HFF-Myc (cell line): ENCODE measurements around the gene ZNF133.
"Not testable (repeated sequence)": the region's sequence is repeated elsewhere in the genome, so short reads cannot be mapped to it uniquely, and the experiment has no call there.

Source experiments
- DNase-seq: peaks from one replicate; pipeline ENCODE4 v3.0.0-alpha.2; 2011; ENCODE audit warnings: low read depth; ENCODE audit errors: extremely low read depth
- H3K4me3 ChIP-seq: replicated peaks from 2 replicates; pipeline ENCODE4 v1.5.1; 2011; ENCODE audit warnings: low read depth, mild to moderate bottlenecking, control low read depth, low read length
- TF ChIP-seq, protein P1 (sequence below): IDR thresholded peaks from 2 replicates; pipeline ENCODE4 v1.5.1; 2012; ENCODE audit warnings: mild to moderate bottlenecking, low read depth, low read length, control low read depth; ENCODE audit errors: missing control alignments

Gene ZNF133

DNA sequence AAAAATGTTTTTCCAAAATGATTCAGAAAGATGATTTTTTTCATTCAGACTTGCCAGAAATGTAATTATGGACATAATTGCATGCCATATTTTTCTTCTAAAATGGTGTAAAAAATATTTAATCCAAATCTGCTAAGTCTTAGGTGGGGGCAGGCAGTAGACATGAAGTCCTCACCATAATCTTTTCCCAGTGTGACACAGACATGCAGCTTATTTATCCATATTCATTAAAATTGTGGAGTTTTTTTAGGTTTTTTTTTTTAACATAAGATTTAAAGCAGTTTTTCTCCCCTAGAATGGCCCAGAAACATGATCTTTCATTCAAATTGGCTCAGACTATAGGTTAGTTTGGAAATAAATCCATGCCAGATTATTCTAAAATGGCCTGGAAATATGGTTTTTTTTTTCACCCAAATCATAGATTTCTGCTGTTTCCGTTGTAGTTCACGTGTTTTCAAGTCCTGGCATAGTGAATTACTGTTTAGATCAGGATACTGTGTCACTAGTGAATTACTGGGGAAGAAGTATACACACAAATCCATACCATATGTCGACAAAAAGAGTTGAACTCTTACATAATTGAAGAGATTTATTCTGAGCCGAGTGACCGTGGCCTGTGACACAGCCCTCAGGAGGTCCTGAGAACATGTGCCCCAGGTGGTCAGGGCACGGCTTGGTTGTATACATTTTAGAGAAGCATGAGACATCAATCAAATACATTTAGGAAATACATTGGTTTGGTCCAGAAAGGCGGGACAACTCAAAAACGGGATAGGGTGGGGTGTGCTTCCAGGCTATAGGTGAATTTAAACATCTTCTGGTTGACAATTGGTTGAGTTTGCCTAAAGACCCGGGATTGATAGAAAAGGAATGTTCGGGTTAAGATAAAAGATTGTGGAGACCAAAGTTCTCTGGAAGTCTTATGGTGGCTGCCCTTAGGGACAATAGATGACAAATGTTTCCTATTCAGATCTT is 33.9 kb downstream of the ZNF133 start:
- TF ChIP-seq, protein P1, sequence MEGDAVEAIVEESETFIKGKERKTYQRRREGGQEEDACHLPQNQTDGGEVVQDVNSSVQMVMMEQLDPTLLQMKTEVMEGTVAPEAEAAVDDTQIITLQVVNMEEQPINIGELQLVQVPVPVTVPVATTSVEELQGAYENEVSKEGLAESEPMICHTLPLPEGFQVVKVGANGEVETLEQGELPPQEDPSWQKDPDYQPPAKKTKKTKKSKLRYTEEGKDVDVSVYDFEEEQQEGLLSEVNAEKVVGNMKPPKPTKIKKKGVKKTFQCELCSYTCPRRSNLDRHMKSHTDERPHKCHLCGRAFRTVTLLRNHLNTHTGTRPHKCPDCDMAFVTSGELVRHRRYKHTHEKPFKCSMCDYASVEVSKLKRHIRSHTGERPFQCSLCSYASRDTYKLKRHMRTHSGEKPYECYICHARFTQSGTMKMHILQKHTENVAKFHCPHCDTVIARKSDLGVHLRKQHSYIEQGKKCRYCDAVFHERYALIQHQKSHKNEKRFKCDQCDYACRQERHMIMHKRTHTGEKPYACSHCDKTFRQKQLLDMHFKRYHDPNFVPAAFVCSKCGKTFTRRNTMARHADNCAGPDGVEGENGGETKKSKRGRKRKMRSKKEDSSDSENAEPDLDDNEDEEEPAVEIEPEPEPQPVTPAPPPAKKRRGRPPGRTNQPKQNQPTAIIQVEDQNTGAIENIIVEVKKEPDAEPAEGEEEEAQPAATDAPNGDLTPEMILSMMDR = no peak
- no peak for DNase-seq

DNA sequence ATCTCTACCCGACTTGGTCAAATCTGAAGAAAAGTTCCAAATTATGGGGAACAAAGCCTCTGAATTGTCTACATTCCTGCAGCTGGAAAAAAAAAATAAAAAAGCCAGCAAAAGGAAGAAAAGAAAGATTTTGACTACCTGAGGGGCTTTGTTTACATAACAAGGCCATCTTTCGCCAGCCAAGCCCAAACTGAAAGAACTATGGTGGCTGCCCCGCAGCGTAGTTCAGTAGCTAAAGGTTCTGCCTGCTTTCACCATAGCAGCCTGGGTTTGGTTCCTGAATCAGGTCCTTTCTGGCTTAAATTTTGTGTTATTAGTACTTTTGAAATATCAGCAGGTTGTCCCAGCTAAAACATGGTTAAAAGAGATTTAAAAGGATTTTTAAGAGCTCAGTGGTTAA is 35.4 kb downstream of the ZNF133 start:
- TF ChIP-seq, protein P1 = no peak
- no peak for DNase-seq
- H3K4me3 ChIP-seq = no peak overlapping the region

More for the DNA sequence above, 33.9 kb downstream of the ZNF133 start:
- H3K4me3 ChIP-seq = no peak overlapping the region

DNA sequence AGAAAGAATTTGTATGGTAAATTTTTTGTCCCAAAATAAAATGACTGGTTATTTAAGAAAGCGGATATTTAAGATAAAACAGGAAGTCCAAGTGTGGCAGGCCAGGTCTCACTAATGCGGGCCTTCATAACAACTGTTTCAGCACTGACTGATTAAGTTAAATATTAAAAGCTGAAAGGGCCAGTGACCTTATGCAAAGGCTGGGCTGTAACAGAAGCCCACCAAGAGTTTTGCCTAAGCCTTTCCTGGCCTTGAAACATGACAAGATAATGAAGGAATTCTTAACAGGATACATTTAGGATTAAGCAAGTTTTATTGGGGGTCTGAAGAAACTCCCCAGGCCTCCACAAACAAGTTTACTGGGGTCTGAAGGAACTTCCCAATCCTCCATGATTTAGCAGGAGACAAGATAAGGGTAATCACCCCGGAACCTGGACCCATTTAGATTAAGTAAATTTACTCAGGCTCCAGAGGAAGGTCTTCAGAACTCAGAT is 36.3 kb downstream of the ZNF133 start:
- no peak for DNase-seq

DNA sequence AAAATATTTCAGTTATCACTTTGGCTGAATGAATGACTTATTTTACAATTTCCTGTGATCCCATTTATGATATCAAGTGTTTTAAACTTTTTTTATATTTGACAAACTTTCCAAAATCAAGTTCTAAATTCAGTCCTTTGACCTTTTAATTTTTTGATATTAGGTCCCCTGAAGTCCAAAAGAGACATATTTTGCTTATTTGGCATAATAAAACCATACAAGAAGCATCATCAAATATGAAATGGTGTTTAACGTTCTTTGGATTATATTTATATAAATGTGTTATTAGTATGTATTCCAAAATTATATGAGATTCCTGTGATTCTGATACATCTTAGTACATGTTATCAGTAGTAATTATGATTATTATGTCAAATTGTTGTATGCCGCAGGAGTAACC is 38.7 kb downstream of the ZNF133 start:
- no peak for DNase-seq

More for the DNA sequence above, 36.3 kb downstream of the ZNF133 start:
- no peak overlapping the region for H3K4me3 ChIP-seq
- TF ChIP-seq, protein P1 = no peak

DNA sequence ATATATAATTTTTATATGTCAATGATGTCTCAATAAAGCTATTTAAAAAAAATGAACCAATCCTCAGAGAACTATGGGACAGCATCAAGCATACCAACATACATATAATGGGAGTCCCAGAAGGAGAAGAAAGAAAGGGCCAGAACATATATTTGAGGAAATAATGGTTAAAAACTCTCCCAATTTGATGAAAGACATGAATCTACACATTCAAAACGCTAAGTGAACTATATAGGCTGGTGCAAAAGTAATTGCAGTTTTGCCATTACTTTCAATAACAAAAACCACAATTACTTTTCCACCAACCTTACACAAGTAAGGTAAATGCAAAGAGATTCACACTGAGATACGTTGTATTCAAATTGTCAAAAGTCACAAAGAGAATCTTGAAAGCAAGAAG is 43.4 kb downstream of the ZNF133 start:
- no peak overlapping the region for H3K4me3 ChIP-seq
- no peak for DNase-seq
- TF ChIP-seq, protein P1 = no peak

More for the DNA sequence above, 38.7 kb downstream of the ZNF133 start:
- TF ChIP-seq, protein P1 = no peak
- H3K4me3 ChIP-seq = no peak overlapping the region

DNA sequence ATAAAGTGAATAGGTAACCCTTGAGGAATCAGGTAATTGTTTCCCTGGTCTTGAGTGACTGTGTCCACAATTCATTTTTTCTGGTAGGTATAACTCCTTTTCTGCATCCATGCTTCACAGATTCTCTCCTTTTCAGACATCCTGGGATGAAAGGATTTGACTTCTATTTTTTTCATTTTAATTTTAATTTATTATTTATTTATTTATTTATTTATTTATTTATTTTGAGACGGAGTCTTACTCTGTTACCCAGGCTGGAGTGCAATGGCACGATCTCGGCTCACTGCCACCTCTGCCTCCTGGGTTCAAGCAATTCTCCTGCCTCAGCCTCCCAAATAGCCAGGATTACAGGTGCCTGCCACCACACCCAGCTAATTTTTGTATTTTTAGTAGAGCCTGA is 61.4 kb downstream of the ZNF133 start:
- not testable (repeated sequence) for H3K4me3 ChIP-seq, DNase-seq

DNA sequence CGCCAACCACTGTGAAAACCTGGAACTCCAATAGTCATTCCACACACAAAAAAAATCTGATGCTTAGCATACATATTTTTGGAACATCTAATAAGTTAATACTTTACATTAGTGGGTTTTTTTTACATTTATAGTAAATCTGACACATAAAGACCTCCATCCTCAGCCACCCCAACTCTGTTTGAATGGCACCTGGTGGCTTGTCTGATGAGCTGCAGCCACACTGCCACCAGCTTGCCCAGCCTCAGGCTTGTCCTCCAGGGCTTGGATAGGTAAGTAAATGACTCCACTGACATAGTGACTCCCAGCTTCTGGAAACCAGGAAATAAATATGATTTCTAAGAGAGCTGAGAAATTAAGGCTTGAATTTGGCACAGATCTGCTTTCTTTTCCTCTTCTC is 71.5 kb downstream of the ZNF133 start:
- DNase-seq = no peak
- no peak overlapping the region for H3K4me3 ChIP-seq
- TF ChIP-seq, protein P1 = no peak
